NCI-H2081 (cell line): Measurements from ENCODE around the gene PORCN.
"Not testable (repeated sequence)": the region's sequence is repeated elsewhere in the genome, so short reads cannot be mapped to it uniquely, and the experiment has no call there.

Source experiments
- DNase-seq, 2 experiments: peaks; one replicate each; lab custom pipeline; 2025; lab: John Stamatoyannopoulos, UW

The PORCN gene

DNA sequence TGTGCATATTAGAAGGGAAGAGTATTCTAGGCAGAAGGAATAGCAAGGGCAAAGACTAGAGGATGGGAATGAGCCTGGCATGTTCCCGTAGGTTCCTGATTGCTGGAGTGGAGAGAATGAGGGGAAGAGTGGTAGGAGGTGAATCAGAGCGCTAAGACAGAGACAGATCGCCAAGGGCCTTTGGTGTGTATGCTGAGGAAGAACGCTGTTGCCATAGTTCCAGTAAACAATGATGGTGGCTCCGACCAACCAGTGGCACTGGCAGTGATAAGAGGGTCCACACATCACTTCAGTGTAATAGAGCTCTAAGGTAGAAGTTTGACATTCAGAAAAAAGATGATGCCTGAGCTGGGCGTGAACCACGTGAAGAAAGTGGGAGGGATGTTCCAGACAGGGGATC is 31.7 kb downstream of the PORCN start:
- DNase-seq = no peak

DNA sequence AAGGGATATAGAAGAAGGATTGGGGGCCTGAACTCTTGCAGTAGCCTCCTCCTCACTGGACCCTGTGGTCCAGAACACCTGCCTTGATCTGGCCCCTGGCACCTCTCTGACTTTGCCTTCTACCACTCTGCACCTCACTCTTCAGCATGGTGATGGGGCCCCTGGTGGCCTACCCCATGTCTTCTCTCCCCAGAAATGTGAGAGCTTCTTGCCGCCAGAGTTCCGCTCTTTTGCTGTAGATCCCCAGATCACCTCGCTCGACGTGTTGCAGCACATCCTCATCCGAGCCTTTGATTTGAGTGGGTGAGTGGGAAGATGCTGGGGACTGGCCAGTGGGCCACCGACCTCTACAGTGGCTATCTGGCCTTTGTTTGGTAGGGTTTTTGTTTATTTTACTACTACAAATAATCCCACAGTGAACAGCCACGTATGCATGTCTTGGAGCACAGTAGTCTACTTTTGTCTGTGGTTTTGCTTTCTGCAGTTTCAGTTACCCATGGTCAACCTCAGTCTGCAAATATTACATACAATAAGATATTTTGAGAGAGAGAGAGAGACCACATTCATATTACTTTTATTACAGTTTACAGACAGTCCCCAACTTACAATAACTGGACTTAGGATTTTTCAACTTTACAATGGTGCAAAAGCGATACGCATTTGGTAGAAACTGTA is 32.5 kb downstream of the PORCN start:
- DNase-seq = no peak

DNA sequence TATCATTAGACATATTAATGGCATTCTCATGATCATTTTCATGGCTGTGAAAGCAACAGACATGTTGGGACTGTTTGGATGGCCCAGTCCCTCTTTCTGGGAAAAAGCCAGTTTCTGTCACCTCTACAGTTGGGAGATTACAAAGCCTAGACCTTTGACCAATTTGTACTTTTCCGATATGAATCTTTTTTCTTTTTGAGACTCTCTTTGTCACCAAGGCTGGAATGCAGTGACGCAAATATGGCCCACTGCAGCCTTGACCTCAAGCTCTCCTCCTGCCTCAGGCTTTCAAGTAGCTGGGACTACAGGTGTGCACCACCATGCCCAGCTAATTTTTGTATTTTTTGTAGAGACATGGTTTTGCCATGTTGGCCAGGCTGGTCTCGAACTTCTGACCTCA is 40.1 kb downstream of the PORCN start:
- DNase-seq = no peak

DNA sequence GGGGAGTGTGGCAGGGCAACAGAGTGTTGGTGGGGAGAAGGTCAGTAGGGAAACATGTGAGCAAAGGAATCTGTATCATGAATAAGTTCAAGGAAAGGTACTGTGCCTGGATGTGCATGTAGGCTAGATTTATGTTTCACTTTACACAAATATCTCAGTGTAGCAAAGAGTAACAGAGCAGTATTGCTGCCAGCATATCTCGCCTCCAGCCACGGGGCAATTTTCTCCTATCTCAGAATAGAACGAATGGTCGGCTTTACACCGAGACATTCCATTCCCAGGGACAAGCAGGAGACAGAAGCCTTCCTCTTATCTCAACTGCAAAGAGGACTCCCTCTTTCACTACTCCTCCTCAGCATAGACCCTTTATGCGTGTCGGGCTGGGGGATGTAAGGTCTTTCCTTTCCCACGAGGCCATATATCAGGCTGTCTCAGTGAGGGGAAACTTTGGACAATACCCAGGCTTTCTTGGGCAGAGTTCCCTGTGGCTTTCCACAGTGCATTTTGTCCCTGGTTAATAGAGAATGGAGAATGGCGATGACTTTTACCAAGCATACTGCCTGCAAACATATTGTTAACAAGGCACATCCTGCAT is 47.0 kb downstream of the PORCN start:
- DNase-seq = not testable (repeated sequence)

DNA sequence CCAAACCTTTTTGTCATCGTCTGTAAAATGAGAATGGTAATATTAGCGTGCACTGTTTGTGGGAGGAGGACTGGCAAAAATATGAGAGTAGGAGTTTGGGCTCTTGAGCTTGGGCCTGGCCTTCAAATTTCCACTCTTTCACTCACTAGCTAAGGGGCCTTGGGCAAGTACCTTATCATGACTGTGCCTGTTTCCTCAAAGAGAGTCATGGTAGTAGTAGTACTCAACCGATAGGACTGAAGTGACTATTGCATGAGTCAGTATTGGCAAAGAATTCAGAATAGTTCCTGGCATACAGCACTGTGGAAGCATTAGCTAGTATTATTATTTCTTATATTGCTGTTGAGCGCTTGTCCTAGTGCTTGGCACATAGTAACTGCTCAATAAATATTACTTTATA is 49.5 kb downstream of the PORCN start:
- no peak for DNase-seq

DNA sequence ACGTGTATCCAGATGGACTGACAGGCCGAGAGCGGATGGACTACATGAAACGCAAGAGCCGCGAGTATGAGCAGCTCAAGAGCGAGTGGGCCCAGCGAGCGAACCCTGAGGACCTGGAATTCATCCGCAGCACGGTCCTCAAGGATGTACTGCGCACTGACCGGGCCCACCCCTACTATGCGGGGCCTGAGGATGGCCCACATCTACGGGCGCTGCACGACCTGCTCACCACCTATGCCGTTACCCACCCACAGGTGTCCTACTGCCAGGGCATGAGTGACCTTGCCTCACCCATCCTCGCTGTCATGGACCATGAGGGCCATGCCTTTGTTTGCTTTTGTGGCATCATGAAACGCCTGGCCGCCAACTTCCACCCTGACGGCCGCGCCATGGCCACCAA is 50.8 kb downstream of the PORCN start:
- no peak for DNase-seq

DNA sequence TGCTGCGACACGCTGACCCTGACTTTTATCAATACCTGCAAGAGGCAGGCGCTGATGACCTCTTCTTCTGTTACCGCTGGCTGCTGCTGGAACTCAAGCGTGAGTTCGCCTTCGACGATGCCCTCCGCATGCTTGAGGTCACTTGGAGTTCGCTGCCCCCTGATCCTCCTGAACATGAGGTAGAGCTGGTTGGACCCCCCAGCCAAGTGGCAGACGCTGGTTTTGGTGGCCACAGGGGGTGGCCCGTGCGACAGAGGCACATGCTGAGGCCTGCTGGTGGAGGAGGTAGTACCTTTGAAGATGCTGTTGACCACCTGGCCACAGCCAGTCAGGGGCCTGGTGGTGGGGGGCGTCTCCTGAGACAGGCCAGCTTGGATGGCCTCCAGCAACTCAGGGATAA is 51.3 kb downstream of the PORCN start:
- no peak for DNase-seq

DNA sequence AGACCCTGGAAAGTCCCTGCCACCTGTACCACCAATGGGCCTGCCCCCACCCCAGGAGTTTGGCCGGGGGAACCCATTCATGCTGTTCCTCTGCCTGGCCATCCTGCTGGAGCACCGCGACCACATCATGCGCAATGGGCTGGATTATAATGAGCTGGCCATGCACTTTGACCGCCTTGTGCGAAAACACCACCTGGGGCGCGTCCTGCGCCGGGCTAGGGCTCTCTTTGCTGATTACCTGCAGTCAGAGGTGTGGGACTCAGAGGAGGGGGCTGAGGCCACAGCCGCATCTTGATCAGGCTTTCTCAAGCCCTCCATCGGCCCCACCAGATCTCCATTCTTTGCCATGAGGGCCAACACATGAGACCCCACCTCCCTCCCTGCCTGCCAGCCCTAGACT is 51.9 kb downstream of the PORCN start:
- no peak for DNase-seq

DNA sequence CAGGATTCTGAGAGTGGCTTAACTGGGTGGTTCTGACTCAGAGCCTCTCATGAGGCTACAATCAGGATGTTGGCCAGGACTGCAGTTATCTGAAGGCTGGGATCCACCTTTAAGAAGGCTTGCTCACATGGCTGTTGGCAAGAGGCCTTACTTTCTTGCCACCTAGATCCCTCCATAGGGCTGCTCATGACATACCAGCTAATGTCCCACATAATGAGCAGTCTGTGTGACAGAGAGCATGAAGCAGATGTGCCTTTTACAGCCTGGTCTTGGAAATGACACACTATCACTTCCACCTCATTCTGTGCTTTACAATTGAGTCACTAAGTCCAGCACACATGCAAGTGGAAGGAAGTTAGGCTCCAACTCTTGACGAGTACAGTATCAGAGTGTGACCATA is 61.2 kb downstream of the PORCN start:
- no peak for DNase-seq
